T-helper 1 cell (primary cell): ENCODE data around the gene MAPK8.

ENCODE experiments used
- DNase-seq, 5 donors: peaks; one replicate each; pipeline ENCODE4 v3.0.0-alpha.2; 2012 to 2020

Gene MAPK8

DNA sequence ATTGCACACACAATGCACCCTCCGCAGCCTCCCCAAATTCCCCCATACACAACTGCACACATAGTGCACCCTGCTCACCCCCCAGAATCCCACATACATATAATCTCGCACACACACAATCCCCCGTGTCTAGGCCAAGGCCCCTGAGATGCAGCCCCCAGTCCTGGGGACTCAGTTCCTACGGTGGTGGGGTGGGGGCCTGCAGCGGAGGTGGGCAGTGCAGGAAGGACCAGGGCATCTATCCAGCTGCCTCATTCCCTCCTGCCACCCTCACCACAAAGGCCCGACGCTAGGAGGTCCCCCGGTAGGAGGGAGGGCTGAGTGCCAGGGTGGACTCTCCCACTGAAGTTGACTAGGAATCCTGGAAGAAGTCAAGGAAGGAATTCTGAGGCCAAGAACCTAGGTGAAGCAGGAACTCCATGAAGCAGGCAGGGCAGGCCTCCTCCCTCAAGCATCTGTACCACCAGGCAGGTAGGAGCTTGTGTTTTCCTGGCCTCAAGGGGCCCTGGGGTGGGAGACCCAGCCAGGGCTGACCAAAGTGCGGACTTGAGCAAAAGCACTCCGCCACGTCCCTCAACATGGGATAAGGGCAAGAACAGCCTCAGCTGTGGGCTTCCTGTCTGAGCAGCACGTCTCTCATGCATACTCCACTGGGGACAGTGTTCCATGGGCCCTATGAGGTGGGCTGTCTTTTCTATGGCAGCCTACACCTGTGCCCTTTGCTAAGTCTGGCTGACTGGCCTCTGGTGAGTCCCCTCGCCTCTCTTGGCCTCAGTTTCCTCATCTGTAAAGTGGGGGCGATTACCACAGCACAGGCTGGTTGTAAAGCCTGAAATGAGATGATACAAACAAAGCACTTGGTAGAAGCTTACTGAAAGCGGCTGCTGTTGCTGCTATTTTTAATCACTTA, 145.7 kb downstream of the MAPK8 start:
- DNase-seq: no peak

DNA sequence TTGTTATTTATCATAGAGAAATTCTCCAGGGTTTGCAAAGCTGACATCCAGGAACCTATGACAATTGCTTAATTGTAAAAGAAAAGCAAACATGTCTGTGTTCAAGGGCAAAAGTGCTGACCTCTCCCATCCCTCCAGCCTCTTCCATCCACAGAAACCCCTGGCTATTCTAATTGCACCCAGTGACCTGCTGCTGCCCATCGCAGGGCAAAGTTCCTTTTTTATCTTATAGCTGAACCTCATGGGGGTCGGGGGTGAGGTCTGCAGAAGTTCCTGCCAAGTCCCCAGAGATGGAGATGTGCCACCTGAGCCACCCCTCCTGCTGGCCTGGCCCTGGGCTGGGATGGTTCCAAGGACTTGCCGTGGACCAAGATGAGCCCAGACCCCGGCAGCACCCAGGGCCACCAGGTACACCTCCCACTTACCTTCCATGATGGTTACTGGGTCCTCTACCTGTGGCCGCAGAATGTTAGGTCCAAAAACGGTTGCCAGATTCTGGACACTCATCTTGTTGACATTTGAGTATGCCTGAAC, 146.5 kb downstream of the MAPK8 start:
- no peak for DNase-seq

DNA sequence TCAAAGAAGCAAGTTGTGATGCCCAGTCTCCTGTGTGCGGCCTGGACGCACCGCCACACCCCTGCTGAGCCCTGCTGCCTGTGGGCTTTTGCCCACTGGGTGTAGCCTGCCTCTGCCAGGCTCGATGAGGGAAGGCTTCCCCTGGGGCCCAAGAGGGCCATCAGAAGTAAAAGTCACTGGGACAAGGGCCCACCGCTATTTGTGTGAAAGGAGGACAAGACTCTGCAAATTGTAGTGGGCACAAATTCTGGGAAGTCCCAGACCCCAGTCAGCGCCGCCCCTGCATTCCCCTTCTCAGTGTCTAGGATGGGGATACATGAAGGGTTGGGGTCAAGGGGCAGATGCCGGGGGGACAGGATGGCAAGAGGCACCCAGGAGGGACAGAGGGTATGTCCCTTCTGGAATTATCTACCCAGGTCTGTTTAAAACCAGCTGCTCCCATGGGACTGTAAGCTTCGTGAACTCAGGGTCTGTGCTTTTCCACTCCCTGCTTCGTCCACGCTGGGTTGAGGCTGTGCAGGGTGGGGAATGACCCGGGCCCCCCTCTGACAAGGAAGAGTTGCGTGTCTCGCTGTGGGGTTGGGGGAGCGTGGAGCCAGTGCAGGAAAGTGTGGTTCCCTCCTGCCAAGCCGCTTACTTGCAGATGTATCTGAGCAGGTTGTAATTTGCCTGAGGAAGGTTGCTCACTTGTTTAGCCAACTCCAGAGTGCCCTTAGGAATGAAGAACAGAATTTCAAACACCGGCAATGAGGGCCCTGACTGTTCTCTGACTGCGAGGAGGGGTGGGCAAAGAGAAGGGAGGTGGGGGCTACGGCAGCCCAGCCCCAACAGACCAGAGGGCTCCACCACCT, 147.2 kb downstream of the MAPK8 start:
- no peak for DNase-seq

DNA sequence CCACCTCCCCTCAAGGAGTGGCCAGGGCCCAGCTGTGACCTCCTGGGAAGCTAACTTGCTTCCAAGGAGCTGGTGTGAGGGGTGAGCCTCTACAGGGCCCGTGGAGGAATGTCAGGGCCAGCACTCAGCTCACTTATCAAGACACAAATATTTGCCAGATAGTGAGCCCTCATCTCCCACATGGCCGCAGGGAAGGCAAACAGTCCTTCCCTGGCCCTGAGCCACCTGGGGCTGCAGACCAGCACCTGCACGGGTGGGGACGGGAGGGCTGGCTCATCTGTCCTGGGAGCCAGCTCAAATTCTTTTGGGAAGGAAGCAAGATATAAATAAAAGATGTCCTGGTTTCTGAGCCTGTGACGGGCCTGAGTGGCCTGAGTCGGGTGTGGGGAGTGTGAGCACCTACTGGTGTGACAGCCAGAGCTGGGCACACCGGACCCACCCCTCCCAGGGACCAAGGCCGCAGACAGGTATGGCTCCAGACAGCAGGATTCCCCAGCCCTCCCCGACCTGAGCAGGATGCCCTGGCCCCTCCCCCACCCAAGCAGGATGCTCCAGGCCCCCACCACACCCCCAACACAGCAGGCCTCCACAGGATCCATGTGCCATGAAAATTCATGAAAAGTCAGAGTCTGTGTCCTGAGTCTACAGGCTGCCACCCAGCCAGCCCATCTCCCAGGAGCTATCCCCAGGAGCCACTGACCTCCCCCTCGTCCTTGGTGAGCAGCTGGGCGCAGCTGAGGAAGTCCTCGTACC, 148.0 kb downstream of the MAPK8 start:
- no peak for DNase-seq

DNA sequence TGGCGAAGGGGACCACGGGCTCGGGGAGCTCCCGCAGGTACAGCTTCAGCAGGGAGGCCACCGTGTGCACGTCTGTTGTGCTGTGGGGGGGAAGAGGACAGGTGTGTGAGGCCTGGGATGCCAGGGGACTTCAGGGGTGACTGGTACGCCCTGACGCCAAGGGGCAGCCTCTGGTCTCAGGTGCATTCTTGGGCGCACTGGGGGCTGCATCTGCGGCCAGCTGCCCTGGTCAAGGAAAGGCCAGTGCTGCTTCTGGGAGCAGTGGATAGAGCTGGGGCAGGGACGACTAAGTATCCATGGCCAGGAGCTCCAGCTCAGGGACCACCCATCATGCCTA, 148.5 kb downstream of the MAPK8 start:
- DNase-seq: no peak

DNA sequence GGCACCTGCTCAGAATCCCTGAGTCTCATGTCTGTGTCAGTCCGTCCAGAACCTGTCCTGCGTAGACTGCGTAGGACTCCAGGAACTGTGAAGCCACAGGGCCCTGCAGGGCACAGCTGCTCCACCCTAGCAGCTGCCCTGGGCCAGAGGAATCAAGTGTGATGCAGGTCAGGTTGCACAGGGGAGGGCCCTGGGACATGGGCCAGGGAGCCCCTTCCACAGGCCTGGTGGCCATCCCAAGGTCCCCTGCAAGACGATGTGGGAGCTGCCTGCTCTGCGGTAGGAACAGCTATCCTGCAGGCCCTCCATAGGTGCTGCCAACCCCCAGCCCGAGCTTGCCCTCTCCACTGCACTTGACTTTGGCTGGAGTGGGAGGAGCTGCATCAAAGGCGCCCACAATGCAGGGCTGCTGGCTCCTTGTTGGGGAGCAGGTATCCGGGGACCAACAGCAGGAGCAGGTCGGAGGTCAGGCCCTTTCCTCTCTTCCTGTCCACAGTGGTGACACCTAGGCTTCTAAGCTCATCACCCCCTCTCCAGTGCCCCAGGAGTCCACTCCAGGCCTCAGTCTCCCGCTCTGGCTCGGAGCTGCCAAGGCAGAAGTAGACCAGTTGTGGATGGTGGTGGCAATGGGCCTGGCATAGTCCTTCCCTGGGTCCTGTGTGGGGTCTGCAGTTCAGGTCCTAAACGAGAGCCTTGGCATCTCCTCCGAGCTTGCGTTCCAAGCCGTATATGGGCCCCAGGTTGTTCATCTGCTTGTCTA, 149.1 kb downstream of the MAPK8 start:
- DNase-seq: no peak

DNA sequence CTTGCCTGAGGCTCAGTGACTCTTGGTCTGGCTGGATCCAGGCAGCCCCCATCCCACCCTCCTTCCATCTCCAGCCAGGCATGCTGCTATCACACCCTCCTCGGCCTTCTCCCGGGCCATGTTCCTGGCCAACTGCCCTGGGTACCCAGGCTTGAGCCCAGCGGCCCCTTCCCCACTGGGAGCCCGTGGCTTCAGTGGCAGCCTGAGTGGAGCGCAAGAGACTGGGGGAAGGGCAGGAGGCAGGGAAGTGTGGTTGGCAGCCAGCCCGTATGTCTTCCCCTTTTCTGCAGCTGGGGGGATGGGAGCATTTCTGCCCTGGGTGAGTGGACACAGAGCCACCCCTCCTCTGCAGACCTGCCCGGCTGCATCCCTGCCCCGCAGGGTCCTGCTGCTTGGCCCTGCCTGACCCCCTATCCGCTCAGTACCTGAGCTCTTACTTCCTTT, 149.9 kb downstream of the MAPK8 start:
- no peak for DNase-seq

DNA sequence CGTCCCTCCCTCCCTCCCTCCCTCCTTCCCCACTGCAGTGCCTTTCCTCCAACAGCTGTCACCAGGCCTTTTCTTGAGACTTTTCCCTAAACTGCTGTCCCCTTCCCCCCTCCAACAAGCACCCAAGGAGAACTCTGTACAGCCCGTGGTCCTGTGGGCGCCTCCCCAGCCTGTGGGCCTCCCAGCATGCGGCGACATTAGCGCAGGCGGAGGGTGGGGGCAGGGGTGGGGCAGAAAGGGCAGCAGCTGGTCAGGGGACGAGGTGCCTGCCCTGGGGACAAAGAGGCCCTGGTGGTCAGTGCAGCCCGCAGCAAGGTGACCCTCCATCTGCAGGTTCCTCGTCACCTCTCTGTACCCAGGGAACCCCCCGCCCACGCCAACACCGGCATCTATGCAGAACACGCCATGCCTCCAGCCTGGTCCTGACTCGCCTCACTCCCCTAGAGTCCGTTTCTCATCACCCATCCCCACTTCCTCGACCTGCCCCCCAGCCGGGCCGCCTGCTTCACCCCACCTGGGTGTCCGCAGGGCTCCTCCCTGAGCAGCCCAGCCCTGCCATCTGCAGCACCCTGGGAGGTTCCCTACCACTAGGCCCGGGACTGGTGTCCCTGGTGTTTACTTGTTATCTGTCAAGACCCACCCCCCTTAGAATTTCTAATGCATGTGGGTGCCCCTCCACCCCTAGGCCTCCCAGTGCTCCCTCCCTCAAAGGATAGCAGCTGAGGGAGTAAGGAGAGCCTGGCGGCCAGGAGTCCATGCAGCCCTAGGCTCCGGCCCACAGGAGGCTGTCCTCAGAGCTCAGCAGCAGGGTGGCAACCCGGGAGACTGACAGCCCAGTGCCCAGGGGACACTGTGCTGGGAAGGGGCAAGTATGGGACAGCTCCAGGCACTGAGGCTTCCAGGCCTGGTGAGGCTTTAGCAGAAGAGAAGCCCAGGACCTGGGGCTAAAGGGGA, 150.6 kb downstream of the MAPK8 start:
- DNase-seq: no peak

DNA sequence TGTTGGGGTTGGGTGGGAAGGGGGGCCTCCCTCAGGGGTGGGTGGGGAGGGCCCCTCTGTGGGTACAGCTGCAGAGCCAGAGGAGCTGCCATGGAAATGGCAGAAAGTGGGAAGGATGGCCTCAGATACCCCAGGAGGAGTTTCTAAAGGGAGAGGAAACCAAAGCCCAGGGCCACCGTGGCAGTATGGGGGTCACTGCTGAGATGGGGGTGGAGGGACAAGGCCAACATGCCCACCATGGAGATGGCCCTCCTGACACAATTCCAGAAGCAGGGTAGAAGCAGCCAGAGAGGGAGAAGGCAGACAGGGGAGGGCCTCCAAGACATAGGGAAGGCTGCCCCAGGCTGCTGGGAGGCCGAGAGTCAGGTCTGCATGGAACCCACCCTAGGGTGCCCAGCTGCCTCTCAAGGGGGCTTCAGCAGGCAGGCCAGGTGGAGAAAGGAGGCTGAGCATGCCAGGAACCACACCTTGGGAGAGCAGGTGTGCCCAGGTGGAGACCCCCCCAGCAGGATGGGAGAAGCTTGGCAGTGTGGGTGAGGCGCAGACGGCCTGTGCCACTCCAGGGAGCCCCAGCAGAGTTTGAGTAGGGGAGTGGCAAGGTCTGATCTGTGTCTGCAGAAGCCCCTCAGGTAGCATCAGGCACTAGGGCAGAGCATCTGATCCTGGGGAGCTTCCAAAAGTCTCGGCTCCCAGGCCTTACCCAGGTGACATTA, 151.6 kb downstream of the MAPK8 start:
- DNase-seq: no peak

DNA sequence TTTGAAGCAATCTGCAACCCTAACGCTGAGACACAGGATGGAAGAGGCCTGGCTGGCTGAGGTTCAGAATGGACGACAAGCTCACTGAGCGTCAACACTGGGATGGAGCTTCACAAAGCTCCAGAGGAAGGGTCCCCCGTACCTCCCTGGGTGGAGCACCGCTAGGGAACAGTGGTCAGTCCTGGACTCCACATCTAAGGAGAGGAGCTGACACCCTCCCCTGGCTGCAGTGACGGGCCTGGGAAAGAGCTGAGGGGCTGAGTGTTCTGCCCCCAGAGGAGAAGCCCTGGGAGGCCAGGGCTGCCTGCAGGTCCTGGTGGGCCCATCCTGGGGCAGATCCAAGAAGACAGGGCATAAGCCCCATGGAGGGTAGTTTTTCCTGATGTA, 152.2 kb downstream of the MAPK8 start:
- DNase-seq: no peak

DNA sequence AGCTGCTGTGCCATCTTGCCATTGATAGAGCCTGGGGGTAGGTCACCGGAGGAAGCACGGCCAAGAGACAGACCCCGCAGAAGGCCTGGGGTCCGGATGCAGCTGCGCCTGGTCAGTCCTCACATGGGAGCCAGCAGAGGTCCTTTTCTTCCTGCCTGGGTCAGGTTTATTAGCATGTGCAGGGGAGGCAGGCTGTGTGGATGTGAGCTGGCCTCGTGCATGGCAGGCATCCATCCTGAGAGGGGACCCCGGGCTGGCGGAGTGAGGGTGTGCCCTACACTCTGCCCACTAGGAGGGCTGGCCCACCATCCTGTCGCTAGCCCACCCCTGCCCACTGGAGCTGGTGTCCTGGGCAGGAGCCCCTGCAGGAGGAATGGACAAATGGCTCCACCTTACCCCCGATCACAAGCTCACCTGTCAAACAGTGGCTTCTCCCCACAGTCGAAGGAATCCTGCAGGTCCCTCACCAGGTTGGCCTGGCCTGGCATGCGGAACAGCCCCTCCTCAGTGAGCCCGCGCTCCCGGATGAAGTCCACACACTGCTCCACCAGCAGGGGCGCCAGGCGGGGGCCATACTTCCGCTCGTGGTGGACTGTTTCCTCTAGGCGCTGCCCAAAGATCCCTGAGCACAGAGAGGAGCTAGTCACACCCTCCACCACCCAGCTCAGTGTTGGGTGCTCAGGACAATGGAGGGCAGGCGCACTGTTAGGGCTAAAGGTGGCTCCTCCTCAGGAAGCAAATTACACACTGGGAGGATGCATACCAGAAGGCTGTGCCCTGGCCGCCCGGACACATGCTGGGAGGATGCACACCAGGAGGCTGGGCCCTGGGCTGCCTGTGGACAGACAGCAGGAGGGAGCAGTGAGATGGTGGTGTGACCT, 153.0 kb downstream of the MAPK8 start:
- DNase-seq: no peak

DNA sequence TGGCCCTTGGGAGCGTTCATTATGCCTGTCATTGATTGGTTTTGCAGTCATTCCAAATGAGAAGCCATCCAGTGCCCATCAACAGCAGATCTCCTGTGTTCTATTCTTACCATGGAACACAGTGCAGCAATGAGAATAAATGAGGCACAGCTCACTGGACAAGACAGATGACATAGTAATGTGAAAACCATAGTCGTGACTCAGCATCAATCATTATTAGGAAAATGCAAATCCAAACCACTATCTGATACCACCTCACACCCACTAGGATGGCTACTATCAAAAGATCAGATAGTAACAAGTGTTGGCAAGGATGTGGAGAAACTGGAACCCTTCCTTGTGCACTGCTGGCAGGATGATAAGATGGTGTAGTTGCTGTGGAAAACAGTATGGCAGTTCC, 153.7 kb downstream of the MAPK8 start:
- DNase-seq: no peak

DNA sequence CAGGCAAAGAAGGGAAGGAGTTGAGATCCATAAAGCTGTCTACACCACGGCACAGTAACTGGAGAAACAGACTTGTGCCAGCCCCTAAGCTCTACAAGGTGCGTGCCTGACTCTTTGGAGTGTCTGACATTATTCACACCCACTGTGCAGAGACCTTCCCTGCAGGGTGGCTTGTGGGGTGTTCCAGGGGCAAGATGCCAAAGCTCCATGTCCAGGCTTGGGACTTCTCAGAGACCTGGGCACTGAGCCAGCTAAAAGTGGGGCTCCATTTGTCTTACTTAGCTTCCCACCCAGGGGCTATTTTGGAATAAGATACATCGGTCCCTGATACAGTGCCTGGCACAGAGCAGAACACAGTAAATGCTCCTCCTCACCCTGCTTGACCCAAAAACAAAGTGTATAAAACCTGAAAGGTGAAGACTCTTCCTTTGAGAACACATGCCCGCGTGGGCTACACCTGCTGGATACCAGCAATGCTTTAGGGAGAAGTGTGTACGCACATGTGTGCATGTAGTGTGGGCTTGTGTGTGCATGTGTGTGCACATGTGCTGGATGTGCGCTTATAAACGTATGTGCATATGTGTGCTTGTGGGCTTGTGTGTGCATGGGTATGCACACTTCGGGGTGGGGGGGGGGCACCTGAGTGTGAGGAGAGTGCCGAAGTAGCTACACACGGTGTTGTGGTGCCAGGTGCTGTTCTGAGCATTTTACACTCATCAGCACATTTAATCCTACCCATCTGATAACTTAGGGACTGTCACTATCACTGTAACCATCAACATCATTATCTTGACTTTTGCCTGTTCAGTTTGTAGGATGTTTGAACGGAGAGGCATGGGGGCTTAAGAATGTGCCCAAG, 155.4 kb downstream of the MAPK8 start:
- DNase-seq: no peak

DNA sequence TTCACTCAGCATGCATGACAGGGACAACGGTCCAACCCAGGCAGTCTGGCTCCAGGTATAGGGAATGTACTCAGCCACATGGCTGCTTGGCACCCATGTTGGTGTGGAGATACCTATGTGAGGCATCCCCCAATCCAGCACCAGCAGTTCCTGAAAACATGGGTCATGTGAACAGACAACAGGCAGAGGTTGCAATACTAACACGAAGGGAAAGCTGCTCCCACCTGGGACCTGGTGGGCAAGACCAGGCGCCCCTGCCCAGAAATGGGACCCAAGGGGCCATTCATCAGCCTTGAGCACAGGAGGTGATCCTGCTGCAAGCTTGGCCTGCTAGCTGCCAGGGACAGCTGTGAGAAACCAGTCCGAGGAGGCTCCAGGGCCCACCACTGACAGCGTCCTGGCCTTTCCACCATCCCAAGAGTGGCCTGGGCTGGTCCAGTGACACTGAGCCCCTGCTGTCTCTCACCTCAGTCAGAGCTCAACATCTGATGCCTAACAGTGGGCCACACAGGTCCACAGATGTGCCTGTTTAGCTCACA, 156.1 kb downstream of the MAPK8 start:
- DNase-seq: no peak

DNA sequence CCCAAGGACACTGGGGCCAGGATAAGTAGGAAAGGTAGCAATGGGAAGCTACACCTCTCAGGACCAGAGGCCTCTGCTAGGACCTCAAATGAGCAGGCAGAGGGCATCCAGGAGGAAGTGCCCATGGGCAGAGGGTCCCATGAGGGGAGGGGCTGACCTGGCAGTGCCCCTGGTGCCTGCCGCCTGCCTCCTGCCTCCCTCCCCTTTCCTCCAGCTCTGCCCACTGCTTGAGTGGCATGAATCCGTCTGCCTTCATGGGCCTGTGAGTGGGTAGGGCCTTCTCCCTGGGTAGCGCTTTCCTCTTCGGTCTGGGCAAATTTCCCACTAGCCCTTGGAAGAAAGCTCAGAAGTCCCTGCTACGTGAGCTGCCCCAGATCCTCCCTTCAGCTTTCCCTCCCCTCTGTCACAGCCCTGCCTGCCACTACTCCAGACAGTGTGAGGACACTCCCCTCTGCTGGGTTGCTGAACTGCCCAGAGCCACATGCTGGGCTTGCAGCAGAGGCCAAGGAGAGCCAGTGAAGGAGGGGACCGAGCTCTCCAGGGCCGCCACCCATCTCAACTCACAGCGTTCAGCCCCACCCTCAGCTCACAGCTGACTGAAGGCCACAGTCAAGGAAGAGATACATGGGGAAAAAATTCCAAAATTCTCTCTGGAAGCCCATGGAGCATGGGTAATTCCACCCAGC, 157.0 kb downstream of the MAPK8 start:
- no peak for DNase-seq

DNA sequence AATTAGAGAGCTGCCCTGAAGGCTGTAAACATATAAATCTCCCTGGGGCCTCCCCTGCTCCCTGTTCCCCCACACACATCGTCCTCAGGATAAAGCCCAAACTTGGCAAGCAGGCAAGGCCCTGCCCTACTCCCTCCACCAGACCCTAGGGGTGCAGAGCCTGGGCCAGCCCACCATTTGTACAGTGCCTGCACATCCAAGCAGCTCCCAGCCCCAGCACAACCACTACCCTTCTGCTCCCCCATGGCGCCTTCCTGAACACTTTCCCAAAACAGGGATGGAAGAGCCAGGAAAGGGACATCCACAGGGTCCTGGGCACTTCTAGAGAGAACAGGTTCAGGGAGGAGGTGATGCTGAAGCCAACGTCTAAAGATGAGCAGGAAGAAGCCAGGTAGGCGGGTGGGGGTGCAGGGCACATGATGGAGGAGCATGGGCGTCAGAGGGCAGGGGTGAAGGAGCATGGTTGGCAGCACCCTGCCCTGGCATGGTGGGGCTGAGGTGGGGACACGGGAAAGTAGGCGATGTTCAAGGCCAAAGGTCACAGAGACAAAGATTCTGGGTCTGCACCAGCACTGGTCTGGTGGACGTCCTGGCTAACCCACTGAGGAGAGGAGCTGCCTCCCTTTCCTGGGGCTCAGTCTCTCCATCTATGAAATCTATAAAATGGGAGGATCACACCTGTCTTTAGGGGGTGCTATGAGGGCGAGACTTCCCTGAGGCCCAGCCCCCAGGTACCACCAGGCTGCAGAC, 157.8 kb downstream of the MAPK8 start:
- no peak for DNase-seq
